A549 treated with Hydrocortisone at 1 μM for 4 hours (cell line): ENCODE data around the gene CAND2. TPM values are rescaled to one million over a fixed set of nuclear protein-coding genes. Genes with fewer than 3 reads are reported as not detected.

Experiments
- total RNA-seq: library from RNA; stranded (reverse); fragments of 200-300 nt; extraction: Qiagen RNA extraction; gene quantifications from 5 replicates; pipeline ENCODE4 v1.2.3, GENCODE V29; 2022

CAND2 gene
- 0.36 to 0.67 TPM (median 0.37 TPM) in 5 replicates for total RNA-seq

GRCh38 chr3:12796171-12797123 lies at the start of gene CAND2:
Gene CAND2, plus strand, starts transcription at chr3:12796680. Its CDS starts 41 bp downstream, at chr3:12796721.

GRCh38 chr3:12759097-12759679 lies 37.3 kb upstream of the CAND2 start, which contains the start of gene TMEM40:
Gene TMEM40, minus strand, starts transcription at chr3:12759259. Its CDS starts 9,427 bp downstream, at chr3:12749832.

DNA sequence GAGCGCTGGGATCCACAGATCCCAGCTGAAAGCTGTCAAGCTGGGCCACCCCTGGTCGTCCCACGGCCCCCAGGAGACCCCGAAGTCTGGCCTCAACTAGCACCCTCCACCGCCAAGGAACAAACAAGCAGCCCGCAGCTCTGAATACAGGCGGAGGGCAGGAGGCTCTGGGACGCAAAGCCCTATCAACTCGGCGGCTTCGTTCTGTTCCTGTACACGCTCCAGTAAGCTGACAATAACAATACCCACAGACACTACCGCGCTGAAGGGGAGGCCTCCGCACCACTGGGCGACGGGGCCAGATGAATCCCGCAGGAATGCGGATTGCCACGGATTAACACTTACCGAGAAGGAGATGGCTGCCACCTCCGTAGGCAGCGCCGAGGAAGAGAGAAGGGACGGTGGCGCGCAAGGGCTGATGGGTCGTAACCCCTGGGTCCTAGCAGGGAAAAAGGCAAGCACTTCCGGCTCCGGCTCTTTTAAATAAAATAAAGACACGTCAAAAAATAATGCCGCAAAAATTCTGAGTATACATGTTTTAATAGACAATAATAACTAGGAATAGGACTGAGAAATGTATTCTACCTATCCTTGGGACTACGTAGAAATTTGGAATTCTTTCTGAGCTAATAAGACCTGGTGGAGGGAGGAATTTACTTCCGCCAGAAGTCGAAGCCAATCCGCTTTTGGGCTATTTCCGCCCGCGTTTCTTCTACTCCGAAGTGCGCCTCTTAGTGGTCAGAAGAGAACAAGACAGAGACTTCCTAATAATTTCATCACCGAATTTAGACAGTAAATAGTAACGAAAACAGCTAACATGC lies 44.9 kb downstream of the CAND2 start, which contains the start of gene RPL32:
Gene RPL32 (minus strand): TSS at position 417 of the 821 bp plus-strand sequence. CDS start 1,328 bp downstream, outside the sequence.

Other genes starting within 250 kb of the CAND2 start
- gene MKRN2, start 239.6 kb upstream of the CAND2 start, total RNA-seq = 26.1 to 32.4 TPM (median 27.2 TPM) in 5 replicates
- 62.1 to 70.8 TPM (median 66.3 TPM) in 5 replicates for gene RAF1, start 132.6 kb upstream of the CAND2 start, total RNA-seq
- gene TMEM40, start 37.4 kb upstream of the CAND2 start, total RNA-seq = 0.15 to 0.68 TPM (median 0.50 TPM) in 5 replicates
- 2,098 to 2,545 TPM (median 2,349 TPM) in 5 replicates for gene RPL32, start 44.9 kb downstream of the CAND2 start, total RNA-seq